GM12892 (cell line): ENCODE data around the gene ENDOU.

Experiments used
- POLR2A ChIP-seq: IDR thresholded peaks from 2 replicates; pipeline ENCODE4 v1.6.1; 2011; ENCODE audit warnings: low read depth, low read length, control low read depth
- POLR2AphosphoS5 ChIP-seq: IDR thresholded peaks from 2 replicates; pipeline ENCODE4 v1.6.1; 2011; ENCODE audit warnings: low read depth, low read length, control low read depth
- TAF1 ChIP-seq: IDR thresholded peaks from 2 replicates; pipeline ENCODE4 v1.6.1; 2011; ENCODE audit warnings: low read depth, mild to moderate bottlenecking, control low read depth, low read length, borderline replicate concordance

GRCh38 chr12:47735649-47736048 is 10.4 kb upstream of the ENDOU start:
- TF ChIP-seq TAF1: no peak
- no peak for TF ChIP-seq POLR2A
- no peak for TF ChIP-seq POLR2AphosphoS5
